ENCODE measurements around the gene FGF22.

Gene FGF22

DNA sequence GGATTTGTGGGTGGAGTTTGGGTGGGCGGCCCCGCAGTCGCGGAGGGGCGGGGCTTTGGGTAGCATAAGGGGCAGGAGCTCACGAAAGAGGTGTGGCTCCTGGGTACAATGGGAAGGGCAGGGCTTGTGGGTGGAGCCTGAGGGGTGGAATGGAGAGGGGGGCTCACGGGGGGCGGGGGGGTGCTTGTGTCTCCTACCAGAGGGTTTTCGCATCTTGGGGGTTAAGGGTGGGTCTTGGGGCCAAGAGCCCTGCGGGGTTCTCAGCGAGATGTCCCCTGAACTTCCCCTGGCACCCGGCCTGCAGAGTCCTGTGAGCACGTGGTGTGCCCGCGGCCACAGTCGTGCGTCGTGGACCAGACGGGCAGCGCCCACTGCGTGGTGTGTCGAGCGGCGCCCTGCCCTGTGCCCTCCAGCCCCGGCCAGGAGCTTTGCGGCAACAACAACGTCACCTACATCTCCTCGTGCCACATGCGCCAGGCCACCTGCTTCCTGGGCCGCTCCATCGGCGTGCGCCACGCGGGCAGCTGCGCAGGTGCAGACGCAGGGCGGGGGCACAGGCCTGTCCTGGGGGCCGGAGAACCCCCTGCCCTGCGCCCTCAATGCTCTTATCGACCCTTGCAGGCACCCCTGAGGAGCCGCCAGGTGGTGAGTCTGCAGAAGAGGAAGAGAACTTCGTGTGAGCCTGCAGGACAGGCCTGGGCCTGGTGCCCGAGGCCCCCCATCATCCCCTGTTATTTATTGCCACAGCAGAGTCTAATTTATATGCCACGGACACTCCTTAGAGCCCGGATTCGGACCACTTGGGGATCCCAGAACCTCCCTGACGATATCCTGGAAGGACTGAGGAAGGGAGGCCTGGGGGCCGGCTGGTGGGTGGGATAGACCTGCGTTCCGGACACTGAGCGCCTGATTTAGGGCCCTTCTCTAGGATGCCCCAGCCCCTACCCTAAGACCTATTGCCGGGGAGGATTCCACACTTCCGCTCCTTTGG, 41.6 kb downstream of the FGF22 start:
- peak in 1 of 2 donors; percentile 95 for DNase-seq

DNA sequence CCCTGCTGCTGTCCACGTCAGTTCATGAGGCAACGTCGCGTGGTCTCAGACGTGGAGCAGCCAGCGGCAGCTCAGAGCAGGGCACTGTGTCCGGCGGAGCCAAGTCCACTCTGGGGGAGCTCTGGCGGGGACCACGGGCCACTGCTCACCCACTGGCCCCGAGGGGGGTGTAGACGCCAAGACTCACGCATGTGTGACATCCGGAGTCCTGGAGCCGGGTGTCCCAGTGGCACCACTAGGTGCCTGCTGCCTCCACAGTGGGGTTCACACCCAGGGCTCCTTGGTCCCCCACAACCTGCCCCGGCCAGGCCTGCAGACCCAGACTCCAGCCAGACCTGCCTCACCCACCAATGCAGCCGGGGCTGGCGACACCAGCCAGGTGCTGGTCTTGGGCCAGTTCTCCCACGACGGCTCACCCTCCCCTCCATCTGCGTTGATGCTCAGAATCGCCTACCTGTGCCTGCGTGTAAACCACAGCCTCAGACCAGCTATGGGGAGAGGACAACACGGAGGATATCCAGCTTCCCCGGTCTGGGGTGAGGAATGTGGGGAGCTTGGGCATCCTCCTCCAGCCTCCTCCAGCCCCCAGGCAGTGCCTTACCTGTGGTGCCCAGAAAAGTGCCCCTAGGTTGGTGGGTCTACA, 43.1 kb downstream of the FGF22 start:
- DNase-seq = no peak

DNA sequence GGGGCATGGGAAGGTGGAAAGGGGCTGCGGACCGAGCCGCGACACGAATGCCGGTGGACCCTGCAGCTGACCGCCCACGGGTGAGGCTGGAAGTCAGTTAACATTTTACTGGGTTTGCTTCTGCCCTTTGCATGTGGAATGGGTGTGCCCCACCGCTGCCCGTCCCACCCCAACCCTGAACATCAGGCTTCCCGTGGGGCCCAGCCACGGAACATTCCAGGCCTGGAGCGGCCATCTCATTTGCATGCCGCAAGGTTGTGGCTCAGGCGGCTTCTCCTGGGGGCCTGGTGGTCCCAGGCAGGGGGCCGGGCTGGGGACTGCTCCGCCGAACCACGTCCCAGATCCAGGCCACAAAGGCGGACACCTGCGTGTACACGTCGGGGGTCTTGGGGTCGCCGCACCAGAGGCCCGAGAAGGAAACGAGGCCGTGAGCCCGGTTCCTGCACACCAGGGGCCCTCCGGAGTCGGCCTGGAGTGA, 45.8 kb downstream of the FGF22 start:
- DNase-seq = no peak

DNA sequence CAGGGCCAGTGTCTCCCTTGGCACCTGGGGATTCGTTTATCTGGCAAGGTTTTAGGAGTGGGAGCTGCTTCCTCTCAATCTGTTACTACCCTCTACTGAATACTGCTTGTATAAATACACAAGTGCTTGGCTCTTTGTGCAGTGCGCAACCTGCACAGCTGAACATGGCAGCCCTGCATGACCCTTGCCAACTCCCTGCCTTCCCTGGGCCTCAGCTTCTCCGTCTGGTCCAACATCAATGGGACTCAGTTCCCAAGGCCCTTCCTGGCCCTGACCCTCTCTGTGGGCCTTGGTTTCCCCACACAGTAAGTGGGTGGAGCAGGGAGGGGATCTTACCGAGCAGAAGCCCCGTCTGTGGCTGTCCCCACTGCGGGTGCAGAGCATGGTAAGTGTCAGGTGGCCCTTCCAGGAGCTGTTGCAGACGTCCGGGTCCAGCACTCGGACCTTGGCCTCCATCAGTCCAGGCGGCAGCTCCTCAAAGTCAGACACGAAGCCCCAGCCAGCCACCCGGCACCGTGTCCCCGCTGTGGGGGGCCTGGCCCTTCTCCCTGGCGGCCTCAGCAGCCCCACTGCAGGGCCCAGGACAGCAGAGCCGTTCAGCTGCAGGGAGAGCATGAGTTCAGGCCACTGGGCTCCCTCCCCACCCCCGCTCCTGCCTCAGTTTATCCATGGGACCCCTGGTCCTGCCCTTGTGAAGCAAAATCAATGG, 47.1 kb downstream of the FGF22 start:
- no peak for DNase-seq

DNA sequence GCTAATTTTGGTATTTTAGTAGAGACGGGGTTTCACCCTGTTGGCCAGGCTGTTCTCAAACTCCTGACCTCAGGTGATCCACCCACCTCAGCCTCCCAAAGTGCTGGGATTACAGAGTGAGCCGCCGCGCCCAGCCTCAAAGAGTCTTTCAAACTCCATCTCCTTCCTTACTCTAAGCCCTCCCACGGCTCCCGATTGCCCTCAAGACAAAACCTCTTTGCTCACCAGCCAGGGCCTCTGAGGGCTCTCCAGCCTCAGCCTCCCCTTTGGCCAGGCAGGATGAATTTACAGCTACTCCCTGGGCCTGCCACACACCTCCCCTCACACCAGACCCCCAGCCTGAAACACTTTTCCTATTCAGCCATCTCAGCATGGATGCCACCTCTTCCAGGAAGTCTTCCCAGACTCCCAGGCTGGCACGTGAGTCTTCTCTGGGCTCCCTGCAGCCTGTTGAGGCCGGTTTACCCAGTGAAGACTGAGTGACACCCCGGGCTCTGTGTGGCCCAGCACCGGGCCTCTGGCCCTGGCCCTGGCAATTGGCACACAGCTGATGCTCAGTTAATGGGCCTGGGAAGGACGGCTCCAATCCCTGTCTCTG, 48.0 kb downstream of the FGF22 start:
- DNase-seq = no peak

DNA sequence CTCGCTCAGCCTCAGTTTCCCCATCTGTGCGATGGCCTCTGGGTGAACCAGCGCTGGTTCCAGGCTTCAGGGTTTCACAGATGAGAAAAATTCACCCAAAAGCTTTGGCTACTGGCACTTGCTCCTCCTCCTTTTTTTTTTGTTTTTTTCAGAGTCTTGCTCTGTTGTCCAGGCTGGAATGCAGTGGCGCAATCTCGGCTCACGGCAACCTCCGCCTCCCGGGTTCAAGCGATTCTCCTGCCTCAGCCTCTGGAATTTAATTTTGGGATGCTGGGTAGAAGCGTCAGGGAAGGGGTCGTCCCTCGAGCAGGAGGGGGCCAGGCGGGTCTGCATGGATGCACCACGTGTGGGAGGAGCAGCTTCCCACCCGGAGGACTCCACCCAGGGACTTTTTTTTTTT, 48.5 kb downstream of the FGF22 start:
- DNase-seq = no peak

DNA sequence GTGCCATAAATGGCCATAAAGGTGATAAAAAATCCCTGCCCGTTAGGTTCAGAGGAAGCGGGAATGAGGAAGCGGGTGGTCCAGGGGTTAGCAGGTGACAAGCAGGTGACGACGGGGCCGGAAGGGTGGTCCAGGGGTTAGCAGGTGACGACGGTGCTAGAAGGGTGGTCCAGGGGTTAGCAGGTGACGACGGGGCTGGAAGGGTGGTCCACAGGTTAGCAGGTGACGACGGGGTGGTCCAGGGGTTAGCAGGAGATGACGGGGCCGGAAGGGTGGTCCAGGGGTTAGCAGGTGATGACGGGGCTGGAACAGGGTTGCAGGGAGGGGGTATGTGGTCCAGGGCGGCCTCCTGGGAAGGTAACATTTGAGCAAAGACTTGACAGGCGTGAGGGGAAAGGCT, 49.3 kb downstream of the FGF22 start:
- no peak for DNase-seq

DNA sequence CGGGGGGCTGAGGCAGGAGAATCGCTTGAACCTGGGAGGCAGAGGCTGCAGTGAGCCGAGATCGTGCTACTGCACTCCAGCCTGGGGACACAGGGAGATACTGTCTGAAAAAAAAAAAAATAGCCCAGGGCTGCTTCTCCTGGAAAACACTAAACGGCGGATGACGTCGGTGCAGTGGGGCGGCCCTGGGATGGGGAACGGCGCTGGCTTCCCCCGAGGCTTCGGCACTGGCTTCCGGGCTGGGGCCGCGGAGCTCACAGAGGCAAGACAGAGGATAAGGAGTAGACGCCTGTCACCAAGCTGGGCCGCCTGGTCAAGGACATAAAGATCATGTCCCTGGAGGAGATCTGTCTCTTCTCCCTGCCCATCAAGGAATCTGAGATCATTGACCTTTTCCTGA, 50.5 kb downstream of the FGF22 start:
- DNase-seq = no peak

Data from stimulated activated CD4-positive, alpha-beta T cell treated with anti-CD3 and anti-CD28 coated beads, Interleukin-2, amount 100 ng/mL, for 24 hours (primary cell).